ENCODE data around the gene NIPSNAP3A.
"Not testable (repeated sequence)": the region's sequence is repeated elsewhere in the genome, so short reads cannot be mapped to it uniquely, and the experiment has no call there.

NIPSNAP3A gene

DNA sequence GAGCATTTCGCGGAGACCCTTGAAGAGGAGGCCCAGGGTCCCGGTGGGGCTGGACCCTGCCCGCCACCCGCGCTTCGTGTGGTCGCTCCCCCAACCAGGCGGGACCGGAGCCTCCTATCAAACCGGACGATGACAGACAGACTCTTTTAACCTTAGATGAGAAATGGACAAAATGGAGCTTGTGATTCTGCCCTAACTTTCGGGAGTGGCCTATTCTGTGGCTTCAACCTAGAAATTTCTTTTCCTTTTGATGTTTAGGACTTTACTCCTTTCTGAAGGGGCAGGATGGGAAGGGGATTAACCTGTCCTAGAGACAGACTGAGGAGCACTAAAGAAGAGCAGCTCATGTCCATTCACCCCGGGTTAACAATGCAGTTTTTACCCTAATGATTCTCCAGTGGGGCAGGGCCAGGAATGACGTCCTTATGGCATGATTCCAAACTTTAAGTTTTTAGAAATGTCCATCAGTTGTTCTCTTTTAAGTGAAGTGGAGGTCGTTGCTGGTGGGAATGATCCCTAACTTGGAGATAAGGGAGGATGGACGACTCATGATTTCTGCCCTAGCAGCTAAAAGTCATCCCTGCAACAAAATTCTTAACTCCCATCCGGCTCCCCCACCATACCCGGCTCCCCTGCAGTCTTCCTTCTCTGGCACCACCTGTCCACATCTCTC lies 1.0 kb downstream of the NIPSNAP3A start:
- Histone ChIP-seq H3K27ac (ENCODE audit: low read depth, low read length) (peak overlapping the region; percentile 83), H3K9me3 (ENCODE audit: low read length) (no peaks in the 10 kb centered on the region), H3K36me3 (ENCODE audit: insufficient read depth, low read length) (no peaks in the 10 kb centered on the region), H3K4me3 (ENCODE audit: low read depth in 1 of 2, low read length in 2 of 2) (peak overlapping the region; percentile 54 to 86), H3K27me3 (ENCODE audit: control insufficient read depth in 1 of 2, insufficient read depth in 2 of 2, low read length in 2 of 2) (no peaks in the 10 kb centered on the region), H3K4me1 (ENCODE audit: insufficient read depth, low read length) (peaks cover 10% of the 10 kb centered on the region), H3K9ac (ENCODE audit: low read length) (peak overlapping the region; percentile 72)

DNA sequence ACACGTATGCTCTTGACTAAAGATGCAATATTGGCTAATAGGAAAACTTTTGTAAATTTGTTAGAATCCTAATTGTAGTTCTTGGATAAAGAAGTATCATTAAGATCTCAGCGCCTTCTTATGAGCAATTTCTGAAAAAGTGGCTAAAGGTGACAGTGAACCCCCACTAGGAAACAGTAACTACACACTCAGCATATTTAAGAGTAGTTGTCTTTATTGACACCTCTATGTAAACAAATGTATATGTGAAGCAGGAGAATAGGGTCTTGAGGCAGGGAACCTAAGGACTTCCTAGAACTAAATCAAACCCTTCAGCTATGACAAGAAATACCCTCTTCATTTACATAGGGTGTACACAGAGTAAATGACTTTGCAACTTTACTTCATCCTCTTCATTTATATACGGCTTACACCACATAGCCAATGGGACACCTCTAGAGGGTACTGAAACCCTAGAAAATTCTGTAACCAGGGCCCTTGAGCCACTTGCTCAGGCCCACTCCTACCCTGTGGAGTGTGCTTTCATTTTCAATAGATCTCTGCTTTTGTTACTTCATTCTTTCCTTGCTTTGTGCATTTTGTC lies 2.8 kb downstream of the NIPSNAP3A start:
- Histone ChIP-seq H3K36me3 (ENCODE audit: insufficient read depth, low read length) (no peaks in the 10 kb centered on the region), H3K9me3 (ENCODE audit: low read length) (no peaks in the 10 kb centered on the region), H3K4me1 (ENCODE audit: insufficient read depth, low read length) (peaks cover 10% of the 10 kb centered on the region), H3K27ac (ENCODE audit: low read depth, low read length) (no peak overlapping the region), H3K9ac (ENCODE audit: low read length) (no peak overlapping the region), H3K4me3 (ENCODE audit: low read depth in 1 of 2, low read length in 2 of 2) (no peak overlapping the region), H3K27me3 (ENCODE audit: control insufficient read depth in 1 of 2, insufficient read depth in 2 of 2, low read length in 2 of 2) (no peaks in the 10 kb centered on the region)

- Histone ChIP-seq H3K9ac (ENCODE audit: low read length) (no peak overlapping the region), H3K27ac (ENCODE audit: low read depth, low read length) (no peak overlapping the region), H3K9me3 (ENCODE audit: low read length) (no peaks in the 10 kb centered on the region), H3K27me3 (ENCODE audit: control insufficient read depth in 1 of 2, insufficient read depth in 2 of 2, low read length in 2 of 2) (no peaks in the 10 kb centered on the region), H3K4me3 (ENCODE audit: low read depth in 1 of 2, low read length in 2 of 2) (no peak overlapping the region), H3K36me3 (ENCODE audit: insufficient read depth, low read length) (no peaks in the 10 kb centered on the region), H3K4me1 (ENCODE audit: insufficient read depth, low read length) (no peaks in the 10 kb centered on the region)
These were observed 11.5 kb downstream of the NIPSNAP3A start for GRCh38 chr9:104758974-104759373.

GRCh38 chr9:104765138-104765537 lies 17.7 kb downstream of the NIPSNAP3A start:
- Histone ChIP-seq H3K27me3 (ENCODE audit: control insufficient read depth in 1 of 2, insufficient read depth in 2 of 2, low read length in 2 of 2) (no peaks in the 10 kb centered on the region), H3K4me1 (ENCODE audit: insufficient read depth, low read length) (peaks cover 5% of the 10 kb centered on the region), H3K9ac (ENCODE audit: low read length) (no peak overlapping the region), H3K36me3 (ENCODE audit: insufficient read depth, low read length) (no peaks in the 10 kb centered on the region), H3K4me3 (ENCODE audit: low read depth in 1 of 2, low read length in 2 of 2) (no peak overlapping the region), H3K9me3 (ENCODE audit: low read length) (no peaks in the 10 kb centered on the region), H3K27ac (ENCODE audit: low read depth, low read length) (no peak overlapping the region)

DNA sequence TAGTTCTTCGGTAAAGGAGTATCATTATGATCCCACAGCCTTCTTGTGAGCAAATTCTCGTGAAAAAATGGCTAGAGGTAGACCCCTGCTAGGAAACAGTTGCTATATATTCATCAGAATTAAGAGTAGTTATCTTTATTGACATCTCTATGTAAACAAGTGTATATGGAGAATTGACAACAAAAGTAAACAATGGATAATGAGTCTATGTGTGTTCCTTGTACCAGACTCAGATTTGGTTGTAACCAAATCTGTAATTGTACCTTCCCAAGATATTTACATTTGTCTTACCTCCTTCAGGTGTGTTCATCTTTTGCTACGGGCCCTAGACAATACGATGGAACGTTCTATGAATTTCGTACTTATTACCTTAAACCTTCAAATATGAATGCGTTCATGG lies 18.5 kb downstream of the NIPSNAP3A start:
- Histone ChIP-seq H3K36me3 (ENCODE audit: insufficient read depth, low read length) (no peaks in the 10 kb centered on the region), H3K4me3 (ENCODE audit: low read depth in 1 of 2, low read length in 2 of 2) (no peak overlapping the region), H3K9ac (ENCODE audit: low read length) (no peak overlapping the region), H3K9me3 (ENCODE audit: low read length) (no peaks in the 10 kb centered on the region), H3K27ac (ENCODE audit: low read depth, low read length) (no peak overlapping the region), H3K4me1 (ENCODE audit: insufficient read depth, low read length) (peaks cover 5% of the 10 kb centered on the region), H3K27me3 (ENCODE audit: control insufficient read depth in 1 of 2, insufficient read depth in 2 of 2, low read length in 2 of 2) (no peaks in the 10 kb centered on the region)

GRCh38 chr9:104767507-104767906 lies 20.0 kb downstream of the NIPSNAP3A start:
- Histone ChIP-seq H3K4me1 (ENCODE audit: insufficient read depth, low read length) (peaks cover 5% of the 10 kb centered on the region), H3K27me3 (ENCODE audit: control insufficient read depth in 1 of 2, insufficient read depth in 2 of 2, low read length in 2 of 2) (no peaks in the 10 kb centered on the region), H3K27ac (ENCODE audit: low read depth, low read length) (no peak overlapping the region), H3K4me3 (ENCODE audit: low read depth in 1 of 2, low read length in 2 of 2) (no peak overlapping the region), H3K9me3 (ENCODE audit: low read length) (no peaks in the 10 kb centered on the region), H3K9ac (ENCODE audit: low read length) (no peak overlapping the region), H3K36me3 (ENCODE audit: insufficient read depth, low read length) (no peaks in the 10 kb centered on the region)

- H3K36me3 ChIP-seq (ENCODE audit: insufficient read depth, low read length); H3K4me1 ChIP-seq (ENCODE audit: insufficient read depth, low read length); H3K9ac ChIP-seq (ENCODE audit: low read length); H3K27me3 ChIP-seq (ENCODE audit: control insufficient read depth in 1 of 2, insufficient read depth in 2 of 2, low read length in 2 of 2); H3K27ac ChIP-seq (ENCODE audit: low read depth, low read length); H3K9me3 ChIP-seq (ENCODE audit: low read length); H3K4me3 ChIP-seq (ENCODE audit: low read depth in 1 of 2, low read length in 2 of 2): not testable (repeated sequence)
These were observed 21.5 kb downstream of the NIPSNAP3A start for GRCh38 chr9:104769029-104769428.

DNA sequence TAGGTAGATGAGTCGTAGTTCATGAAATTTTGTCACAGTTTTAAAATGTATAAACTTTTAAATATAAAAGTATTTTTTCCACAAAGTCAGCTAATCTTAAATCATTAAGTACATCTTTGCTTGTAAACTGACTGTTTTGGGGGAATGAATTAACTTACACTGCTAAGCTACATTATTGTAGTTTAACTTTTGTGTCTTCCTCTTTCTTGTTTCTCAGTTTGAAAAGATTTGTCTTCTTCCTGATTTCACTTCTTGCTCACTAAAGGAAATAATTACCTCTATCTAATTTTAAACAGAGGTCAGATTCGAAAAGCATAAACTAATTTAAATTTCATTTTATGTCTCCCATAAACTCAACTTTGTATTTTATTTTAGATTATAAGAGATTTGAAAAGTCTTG lies 22.2 kb downstream of the NIPSNAP3A start:
- H3K27me3 ChIP-seq (ENCODE audit: control insufficient read depth in 1 of 2, insufficient read depth in 2 of 2, low read length in 2 of 2): no peaks in the 10 kb centered on the region
- no peak overlapping the region for H3K9ac ChIP-seq (ENCODE audit: low read length)
- H3K4me3 ChIP-seq (ENCODE audit: low read depth in 1 of 2, low read length in 2 of 2): no peak overlapping the region
- H3K27ac ChIP-seq (ENCODE audit: low read depth, low read length): no peak overlapping the region
- H3K36me3 ChIP-seq (ENCODE audit: insufficient read depth, low read length): no peaks in the 10 kb centered on the region
- H3K4me1 ChIP-seq (ENCODE audit: insufficient read depth, low read length): peaks cover 3% of the 10 kb centered on the region
- H3K9me3 ChIP-seq (ENCODE audit: low read length): no peaks in the 10 kb centered on the region

GRCh38 chr9:104772714-104773510 lies 25.4 kb downstream of the NIPSNAP3A start:
- Histone ChIP-seq H3K9me3 (ENCODE audit: low read length) (no peaks in the 10 kb centered on the region), H3K36me3 (ENCODE audit: insufficient read depth, low read length) (no peaks in the 10 kb centered on the region), H3K27me3 (ENCODE audit: control insufficient read depth in 1 of 2, insufficient read depth in 2 of 2, low read length in 2 of 2) (no peaks in the 10 kb centered on the region), H3K4me3 (ENCODE audit: low read depth in 1 of 2, low read length in 2 of 2) (no peak overlapping the region), H3K9ac (ENCODE audit: low read length) (no peak overlapping the region), H3K4me1 (ENCODE audit: insufficient read depth, low read length) (peaks cover 9% of the 10 kb centered on the region), H3K27ac (ENCODE audit: low read depth, low read length) (no peak overlapping the region)

DNA sequence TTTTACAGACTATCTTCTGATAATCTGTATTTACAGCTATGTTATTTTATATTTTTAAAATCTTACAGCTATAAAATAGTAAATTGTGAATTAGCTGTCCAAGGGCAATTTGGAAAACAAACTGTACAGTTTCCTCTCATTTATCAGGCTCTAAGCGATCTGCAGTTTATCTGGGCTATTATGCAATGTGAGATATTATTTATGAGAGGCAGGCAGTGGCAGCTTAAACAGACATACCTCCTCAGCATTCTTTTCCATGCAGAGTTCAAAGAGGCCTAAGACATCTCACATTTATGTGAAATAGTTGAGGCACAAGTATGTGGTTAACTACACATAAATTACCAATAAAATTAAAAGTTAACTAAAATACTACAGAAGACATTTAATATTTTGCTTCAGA lies 26.6 kb downstream of the NIPSNAP3A start:
- Histone ChIP-seq H3K36me3 (ENCODE audit: insufficient read depth, low read length) (peaks cover 3% of the 10 kb centered on the region), H3K27me3 (ENCODE audit: control insufficient read depth in 1 of 2, insufficient read depth in 2 of 2, low read length in 2 of 2) (no peaks in the 10 kb centered on the region), H3K9ac (ENCODE audit: low read length) (no peak overlapping the region), H3K4me3 (ENCODE audit: low read depth in 1 of 2, low read length in 2 of 2) (no peak overlapping the region), H3K4me1 (ENCODE audit: insufficient read depth, low read length) (peaks cover 9% of the 10 kb centered on the region), H3K9me3 (ENCODE audit: low read length) (no peaks in the 10 kb centered on the region), H3K27ac (ENCODE audit: low read depth, low read length) (no peak overlapping the region)

DNA sequence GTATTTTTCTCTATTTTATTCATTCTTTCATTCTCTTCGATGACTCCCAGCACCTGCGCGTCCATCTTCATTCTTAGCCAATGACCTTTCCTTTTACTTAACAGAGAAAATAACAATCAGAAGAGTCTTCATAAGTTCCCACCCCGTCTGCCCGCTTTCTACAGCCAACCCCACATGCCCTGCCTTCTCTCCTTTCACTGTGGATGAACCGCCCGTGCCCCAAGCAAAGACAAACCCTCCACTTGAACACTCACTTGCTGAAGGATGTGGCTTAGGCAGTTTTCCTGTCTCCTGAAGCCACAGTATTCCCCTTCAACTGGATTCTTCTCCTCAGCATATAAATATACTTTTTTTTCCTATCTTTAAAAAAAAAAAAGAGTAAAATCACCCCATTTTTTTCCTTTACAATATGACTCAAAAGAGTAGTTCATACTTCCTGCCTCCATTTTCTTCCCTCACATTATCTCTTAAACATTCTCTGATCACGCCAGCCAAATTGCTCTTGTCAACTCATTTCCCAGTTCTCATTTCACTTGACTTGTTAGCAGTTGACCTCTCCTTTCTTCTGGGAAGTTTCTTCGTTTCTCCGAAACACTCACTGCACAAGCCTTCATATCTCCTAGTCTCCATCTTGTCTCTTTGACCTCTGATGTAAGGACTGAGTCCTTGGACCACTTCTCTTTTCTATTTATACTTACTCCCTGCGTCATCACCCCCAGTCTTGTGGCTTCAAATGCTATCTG lies 27.5 kb downstream of the NIPSNAP3A start:
- Histone ChIP-seq H3K4me1 (ENCODE audit: insufficient read depth, low read length) (peaks cover 9% of the 10 kb centered on the region), H3K9ac (ENCODE audit: low read length) (no peak overlapping the region), H3K4me3 (ENCODE audit: low read depth in 1 of 2, low read length in 2 of 2) (no peak overlapping the region), H3K9me3 (ENCODE audit: low read length) (no peaks in the 10 kb centered on the region), H3K27ac (ENCODE audit: low read depth, low read length) (no peak overlapping the region), H3K27me3 (ENCODE audit: control insufficient read depth in 1 of 2, insufficient read depth in 2 of 2, low read length in 2 of 2) (no peaks in the 10 kb centered on the region), H3K36me3 (ENCODE audit: insufficient read depth, low read length) (peaks cover 8% of the 10 kb centered on the region)

Data from muscle layer of colon (tissue), 2 donors.